GM19043 (cell line): Measurements from ENCODE around the gene SH3BP5.
A peak's percentile ranks its signal among the peaks of the same experiment; 100 is the strongest.

Experiments used
- ATAC-seq: cut with Tn5 transposase; IDR thresholded peaks from one replicate; pipeline ENCODE4 v1.9.1; 2021; ENCODE audit warnings: low read depth; ENCODE audit not compliant: unreplicated experiment

SH3BP5 gene

DNA sequence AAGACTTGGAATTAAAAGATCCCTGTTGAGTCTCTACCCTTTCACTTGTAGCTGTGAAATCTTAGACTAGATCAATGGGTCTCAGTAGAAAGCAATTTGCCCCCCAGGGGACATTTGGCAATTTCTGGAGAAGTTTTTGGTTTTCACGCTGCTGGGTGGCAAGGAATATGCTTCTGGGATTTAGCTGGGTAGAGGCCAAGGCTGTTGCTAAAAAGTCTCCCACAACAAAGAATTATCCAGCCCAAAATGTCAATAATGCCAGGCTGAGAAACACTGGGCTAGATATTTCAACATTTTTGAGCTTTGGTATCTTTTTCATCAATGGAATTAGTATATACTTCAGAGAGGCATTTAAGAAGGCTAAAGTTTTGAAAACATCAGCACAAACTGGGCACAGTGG is 117.6 kb downstream of the SH3BP5 start:
- no peak for ATAC-seq

DNA sequence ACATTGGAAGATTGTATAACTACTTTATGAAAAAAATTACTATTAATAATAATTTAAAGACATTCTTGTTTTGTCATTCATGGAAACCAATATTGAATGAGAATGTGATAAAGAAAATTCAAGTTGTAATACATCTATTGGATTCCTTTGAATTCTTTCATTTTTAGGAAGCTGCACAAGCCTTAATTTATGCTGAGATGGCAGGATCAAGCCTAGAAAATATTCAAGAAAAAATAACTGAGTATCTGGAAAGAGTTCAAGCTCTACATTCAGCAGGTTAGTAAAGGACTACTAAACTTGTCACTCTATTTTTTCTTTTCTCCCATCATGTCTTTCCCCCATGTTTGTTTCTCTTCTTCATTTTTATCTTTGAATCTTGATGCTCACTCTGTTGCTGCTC is 120.4 kb downstream of the SH3BP5 start:
- no peak for ATAC-seq

DNA sequence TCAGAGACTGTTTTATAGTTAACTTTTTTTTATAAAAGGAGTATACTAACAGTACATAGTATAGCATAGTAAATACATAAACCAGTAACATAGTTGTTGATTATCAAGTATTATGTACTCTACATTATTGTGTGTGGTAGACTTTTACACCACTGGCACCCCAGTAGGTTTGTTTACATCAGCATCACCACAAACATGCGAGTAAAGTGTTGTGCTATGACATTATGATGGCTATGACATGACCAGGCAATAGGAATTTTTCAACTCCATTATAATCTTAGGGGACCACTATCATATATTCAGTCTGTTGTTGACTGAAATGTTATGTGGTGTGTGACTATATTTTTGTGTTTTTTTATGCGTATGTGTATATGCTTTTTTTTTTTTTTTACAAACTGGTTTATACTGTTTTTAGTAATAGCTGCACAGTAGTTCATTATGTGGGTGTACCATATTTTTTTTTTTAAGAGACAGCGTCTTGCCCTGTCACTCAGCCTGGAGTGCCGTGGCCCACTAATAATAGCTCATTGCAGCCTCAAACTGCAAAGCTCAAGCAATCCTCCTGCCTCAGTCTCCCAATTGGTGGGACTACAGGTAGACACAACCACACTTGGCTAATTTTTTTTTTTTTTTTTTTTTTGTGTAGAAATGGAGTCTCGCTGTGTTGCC is 124.4 kb downstream of the SH3BP5 start:
- no peak for ATAC-seq

DNA sequence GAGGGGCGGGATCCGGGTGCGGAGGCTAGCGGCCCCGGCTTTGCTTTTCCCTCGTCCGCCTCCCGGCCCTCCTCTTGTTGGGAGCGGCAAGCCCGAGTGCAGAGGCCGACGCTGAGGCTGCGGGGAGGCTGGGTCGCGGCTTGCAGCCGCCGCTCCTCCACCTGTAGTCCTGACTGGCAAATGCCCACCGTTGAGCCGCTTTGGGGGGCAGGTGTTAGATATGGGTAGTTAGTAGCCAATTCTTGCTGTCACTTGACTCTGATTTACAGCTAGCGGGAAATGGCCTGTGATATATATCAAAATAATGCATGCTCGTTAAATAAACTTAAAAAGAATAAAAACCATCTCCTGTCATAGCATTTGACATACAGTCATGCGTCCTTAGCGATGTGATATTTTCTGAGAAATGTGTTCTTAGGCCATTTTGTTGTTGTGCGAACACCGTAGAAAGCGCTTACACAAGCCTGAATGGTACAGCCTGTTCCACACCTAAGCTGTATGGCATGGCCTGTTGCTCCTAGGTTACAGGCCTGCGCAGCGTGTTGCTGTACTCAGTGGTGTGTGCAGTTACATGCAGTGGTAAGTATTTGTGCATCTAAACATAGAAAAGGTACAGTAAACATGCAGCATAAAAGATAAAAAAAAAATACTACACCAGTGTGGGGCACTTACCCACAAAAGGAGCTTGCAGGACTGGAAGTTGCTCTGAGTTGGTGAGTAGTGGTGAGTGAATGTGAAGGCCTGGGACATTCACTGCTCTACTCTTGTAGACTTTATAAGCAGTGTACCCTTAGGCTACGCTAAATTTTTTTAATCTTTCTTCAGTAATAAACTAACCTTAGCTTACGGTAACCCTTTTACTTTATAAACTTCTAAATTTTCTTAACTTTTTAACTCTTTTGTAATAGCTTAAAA is 125.5 kb downstream of the SH3BP5 start:
- peak; percentile 25 for ATAC-seq

DNA sequence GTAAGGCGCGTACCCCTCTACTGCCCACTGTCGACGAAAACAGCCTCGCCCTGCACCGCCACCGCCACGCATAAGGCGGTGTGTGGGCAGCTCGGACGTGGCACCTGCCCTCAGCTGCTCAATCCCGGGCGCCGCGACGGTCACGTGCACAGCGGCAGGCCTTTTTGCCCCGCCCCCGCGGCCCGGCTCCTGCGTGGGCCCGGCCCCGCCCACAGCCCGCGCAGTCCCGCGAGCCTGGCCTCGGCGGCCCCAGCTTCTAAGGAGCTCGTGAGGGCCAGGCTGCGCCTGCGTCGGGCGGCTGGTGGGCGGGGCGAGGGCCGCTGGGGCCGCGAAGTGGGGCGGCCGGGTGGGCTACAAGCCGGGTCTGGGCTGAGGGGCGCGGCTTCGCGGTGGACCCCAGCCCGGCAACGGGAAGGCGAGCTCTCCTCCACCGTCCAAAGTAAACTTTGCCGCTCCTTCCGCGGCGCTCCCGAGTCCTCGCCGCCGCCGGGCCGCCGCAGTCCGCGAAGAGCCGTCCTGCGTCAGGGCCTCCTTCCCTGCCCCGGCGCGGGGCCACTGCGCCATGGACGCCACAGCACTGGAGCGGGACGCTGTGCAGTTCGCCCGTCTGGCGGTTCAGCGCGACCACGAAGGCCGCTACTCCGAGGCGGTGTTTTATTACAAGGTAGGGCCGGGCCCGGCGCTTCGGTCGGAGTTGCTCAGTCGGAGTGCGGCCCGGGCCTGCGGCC is 126.3 kb downstream of the SH3BP5 start, which contains the start of gene CAPN7:
Gene CAPN7, plus strand, starts transcription at position 313 of the 728 bp plus-strand sequence. Its CDS starts 250 bp downstream, at position 563.
- peak; percentile 82 for ATAC-seq

DNA sequence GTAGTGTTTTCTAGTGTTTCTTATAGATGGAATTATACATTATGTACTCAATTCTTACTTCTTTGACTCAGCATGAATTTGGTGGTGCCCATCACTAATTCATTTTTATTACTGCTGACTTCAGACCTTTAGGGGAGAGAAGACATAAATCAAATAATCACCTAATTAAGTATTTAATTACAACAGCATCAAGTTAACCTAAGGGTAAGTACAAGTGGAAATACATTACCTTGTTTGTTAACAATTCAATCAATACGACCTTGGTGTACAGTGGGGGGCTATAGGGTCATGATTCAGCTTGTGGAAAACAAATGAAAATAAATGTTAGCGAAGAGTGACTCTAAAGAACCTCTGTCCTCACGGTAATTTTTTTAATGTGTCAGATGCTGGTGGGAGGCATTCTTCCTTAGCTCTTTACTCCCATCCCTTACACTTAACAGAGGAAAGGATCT is 126.9 kb downstream of the SH3BP5 start:
- ATAC-seq: no peak
